ENCODE data around the gene BAG2. TPM values are rescaled to one million over a fixed set of nuclear protein-coding genes. Genes with fewer than 3 reads are reported as not detected.
A peak's percentile ranks its signal among the peaks of the same experiment; 100 is the strongest.

BAG2 gene
- total RNA-seq, 4 donors from 2014 or later = 40.8 to 50.6 (median 46.3) TPM

DNA sequence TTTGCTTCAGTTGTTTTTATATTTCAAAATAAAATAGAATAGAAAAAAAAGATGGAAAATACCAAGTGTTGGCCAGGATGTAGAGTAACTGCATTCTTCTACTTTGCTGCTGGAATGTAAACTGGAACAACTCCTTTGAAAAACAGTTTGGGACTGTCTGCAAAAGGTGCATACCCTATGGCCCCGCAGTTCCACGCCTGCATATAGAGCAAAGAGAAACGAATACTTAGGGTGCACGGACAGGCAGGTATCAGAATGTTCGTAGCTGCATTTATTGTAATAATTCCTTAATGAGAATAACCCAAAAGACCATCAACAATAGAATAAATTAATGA, 50.6 kb downstream of the BAG2 start:
- 19 to 31% methylated on average over 5 of the region's 5 CpGs for WGBS, 2 donors (ENCODE audit: low coverage in 1 of 2)
- no peaks in the 10 kb centered on the region for H3K9me3 ChIP-seq
- TF ChIP-seq POLR2A (IDR thresholded peaks at IDR 0.05) (no peak), POLR2AphosphoS5 (IDR thresholded peaks at IDR 0.05) (no peak), EP300 (IDR thresholded peaks at IDR 0.05) (no peak)
- TF ChIP-seq, protein P1, sequence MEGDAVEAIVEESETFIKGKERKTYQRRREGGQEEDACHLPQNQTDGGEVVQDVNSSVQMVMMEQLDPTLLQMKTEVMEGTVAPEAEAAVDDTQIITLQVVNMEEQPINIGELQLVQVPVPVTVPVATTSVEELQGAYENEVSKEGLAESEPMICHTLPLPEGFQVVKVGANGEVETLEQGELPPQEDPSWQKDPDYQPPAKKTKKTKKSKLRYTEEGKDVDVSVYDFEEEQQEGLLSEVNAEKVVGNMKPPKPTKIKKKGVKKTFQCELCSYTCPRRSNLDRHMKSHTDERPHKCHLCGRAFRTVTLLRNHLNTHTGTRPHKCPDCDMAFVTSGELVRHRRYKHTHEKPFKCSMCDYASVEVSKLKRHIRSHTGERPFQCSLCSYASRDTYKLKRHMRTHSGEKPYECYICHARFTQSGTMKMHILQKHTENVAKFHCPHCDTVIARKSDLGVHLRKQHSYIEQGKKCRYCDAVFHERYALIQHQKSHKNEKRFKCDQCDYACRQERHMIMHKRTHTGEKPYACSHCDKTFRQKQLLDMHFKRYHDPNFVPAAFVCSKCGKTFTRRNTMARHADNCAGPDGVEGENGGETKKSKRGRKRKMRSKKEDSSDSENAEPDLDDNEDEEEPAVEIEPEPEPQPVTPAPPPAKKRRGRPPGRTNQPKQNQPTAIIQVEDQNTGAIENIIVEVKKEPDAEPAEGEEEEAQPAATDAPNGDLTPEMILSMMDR (IDR thresholded peaks at IDR 0.05) = no peak
- no peaks in the 10 kb centered on the region for H3K36me3 ChIP-seq
- peaks cover 0 to 39% (median 0%) of the 10 kb centered on the region in 3 donors for H3K4me1 ChIP-seq
- no peaks in the 10 kb centered on the region for H3K27me3 ChIP-seq
- peak overlapping the region; percentile 84 to 98 (median 94) for H3K27ac ChIP-seq
- no peak for ATAC-seq
- peak overlapping the region; percentile 90 to 94 for H3K4me3 ChIP-seq

DNA sequence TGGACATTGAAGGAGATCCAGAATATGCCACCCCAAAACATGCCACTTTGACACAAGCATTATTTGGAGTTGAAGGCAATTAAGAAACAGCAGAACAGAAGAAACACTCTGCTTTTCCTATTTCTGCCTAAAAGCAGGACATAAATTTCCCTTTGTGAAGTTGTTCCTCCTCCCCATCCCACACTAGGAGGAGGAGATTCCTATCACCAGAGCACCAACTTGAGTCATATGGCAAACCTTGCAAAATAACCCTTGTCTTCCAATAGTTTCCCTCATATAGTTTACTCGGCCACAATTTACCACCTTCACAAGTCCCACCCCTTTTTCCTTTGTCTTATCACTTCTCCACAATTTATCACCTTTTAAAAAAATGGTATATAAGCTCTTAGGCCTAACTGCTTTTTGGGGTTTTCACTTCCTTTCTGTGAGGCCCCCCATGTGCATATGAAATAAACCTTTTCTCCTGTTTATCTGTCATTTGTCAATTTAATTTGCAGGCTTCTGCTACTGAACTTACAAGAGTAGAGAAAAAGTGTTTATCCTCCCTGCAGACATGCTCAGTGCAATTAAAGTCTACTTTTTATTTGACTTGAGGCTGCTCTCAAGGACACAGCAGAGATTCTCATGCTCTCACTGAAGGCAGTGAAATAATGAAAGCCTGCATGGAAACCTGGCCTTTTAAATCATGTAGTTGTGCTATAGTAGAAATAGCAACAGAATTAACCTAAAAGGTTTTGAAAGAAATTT, 52.8 kb downstream of the BAG2 start:
- H3K36me3 ChIP-seq = no peaks in the 10 kb centered on the region
- H3K4me3 ChIP-seq = no peak overlapping the region
- no peaks in the 10 kb centered on the region for H3K27me3 ChIP-seq
- peaks cover 0 to 20% (median 0%) of the 10 kb centered on the region in 3 donors for H3K4me1 ChIP-seq
- 50 to 75% methylated on average over 1 of the region's 1 CpG for WGBS, 2 donors (ENCODE audit: low coverage in 1 of 2)
- H3K9me3 ChIP-seq = no peaks in the 10 kb centered on the region
- TF ChIP-seq POLR2AphosphoS5 (IDR thresholded peaks at IDR 0.05) (no peak), EP300 (IDR thresholded peaks at IDR 0.05) (no peak), POLR2A (IDR thresholded peaks at IDR 0.05) (no peak)
- TF ChIP-seq, protein P1 (IDR thresholded peaks at IDR 0.05) = no peak
- ATAC-seq = no peak
- H3K27ac ChIP-seq = no peak overlapping the region

DNA sequence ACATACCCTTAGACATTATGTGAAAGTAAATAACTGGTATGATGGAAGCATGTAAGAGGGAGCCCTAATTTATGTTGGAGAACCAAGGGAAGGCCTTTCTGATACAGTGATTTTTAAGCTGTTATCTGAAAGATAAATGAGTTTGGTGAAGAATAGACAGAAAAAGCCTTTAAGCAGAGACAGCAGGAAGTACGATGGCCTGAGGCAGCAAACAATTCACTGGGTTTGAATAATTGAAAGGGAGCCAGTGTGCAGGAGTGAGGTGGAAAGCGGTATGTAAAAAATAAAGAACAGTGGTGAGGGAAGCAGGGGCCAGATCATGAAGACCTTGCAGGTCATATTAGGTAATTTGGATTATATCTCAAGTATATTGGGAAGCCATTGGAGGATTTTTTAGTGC, 54.1 kb downstream of the BAG2 start:
- Histone ChIP-seq H3K9me3 (no peaks in the 10 kb centered on the region), H3K27ac (no peak overlapping the region), H3K27me3 (no peaks in the 10 kb centered on the region), H3K4me1 (peaks cover 0 to 8% (median 0%) of the 10 kb centered on the region in 3 donors), H3K36me3 (no peaks in the 10 kb centered on the region), H3K4me3 (no peak overlapping the region)
- TF ChIP-seq EP300 (IDR thresholded peaks at IDR 0.05) = no peak
- TF ChIP-seq POLR2A (IDR thresholded peaks at IDR 0.05) = no peak
- no peak for TF ChIP-seq POLR2AphosphoS5 (IDR thresholded peaks at IDR 0.05)
- TF ChIP-seq, protein P1 (IDR thresholded peaks at IDR 0.05) = no peak
- ATAC-seq = no peak
- WGBS, 2 donors (ENCODE audit: low coverage in 1 of 2) = 52 to 69% methylated on average over 2 of the region's 2 CpGs

Other genes starting within 250 kb of the BAG2 start
- 1 to 10 TPM in 2 of 4 donors, under 1 TPM in 1, not detected in 1; 0.54 to 4.5 (median 3.6) TPM for gene BEND6, start 217.2 kb upstream of the BAG2 start, total RNA-seq
- 10 to 100 TPM in 2 of 4 donors, 1 to 10 TPM in 2; 6.6 to 27.9 (median 10.2) TPM for gene KIAA1586, start 125.6 kb upstream of the BAG2 start, total RNA-seq
- gene ZNF451, start 82.1 kb upstream of the BAG2 start, total RNA-seq = 10 to 100 TPM; 28.7 to 66.5 (median 39.8) TPM
- gene RAB23, start 50.0 kb downstream of the BAG2 start, total RNA-seq = 100 to 1,000 TPM in 1 of 4 donors, 10 to 100 TPM in 3; 45.5 to 107 (median 78.1) TPM
- gene PRIM2, start 145.3 kb downstream of the BAG2 start, total RNA-seq = 10 to 100 TPM in 1 of 4 donors, 1 to 10 TPM in 3; 8.1 to 11.2 (median 9.0) TPM